ENCODE measurements around the gene FNDC5.

- TF ChIP-seq CAMTA2 (CRISPR knock-in tag; IDR thresholded peaks at IDR 0.05; ENCODE audit: borderline replicate concordance), result peak; percentile 98; the same call in 1 of the 2 replicates
- peak; percentile 97 for TF ChIP-seq ZNF878 (CRISPR knock-in tag; IDR thresholded peaks at IDR 0.05)
- peak; percentile 23; the same call in 1 of the 2 replicates for TF ChIP-seq RCOR2 (CRISPR knock-in tag; IDR thresholded peaks at IDR 0.05)
- no peak for TF ChIP-seq ZEB1 (IDR thresholded peaks at IDR 0.05; ENCODE audit: insufficient replicate concordance, low read depth)
- TF ChIP-seq DMTF1 (CRISPR knock-in tag; IDR thresholded peaks at IDR 0.05), result peak; percentile 64; the same call in 1 of the 2 replicates
- peak; percentile 90 for TF ChIP-seq PATZ1 (CRISPR knock-in tag; IDR thresholded peaks at IDR 0.05)
These were observed 15.5 kb upstream of the FNDC5 start, which contains the start of gene HPCA for GRCh38 chr1:32886004-32886827.
